IPS-NIHi7 (cell line): Measurements from ENCODE around the gene IRF6.
"Not testable (repeated sequence)": the region's sequence is repeated elsewhere in the genome, so short reads cannot be mapped to it uniquely, and the experiment has no call there.

Source experiments
- DNase-seq: peaks from one replicate; pipeline ENCODE4 v3.0.0; 2012; ENCODE audit warnings: mixed read lengths; ENCODE audit errors: extremely low spot score

The IRF6 gene

DNA sequence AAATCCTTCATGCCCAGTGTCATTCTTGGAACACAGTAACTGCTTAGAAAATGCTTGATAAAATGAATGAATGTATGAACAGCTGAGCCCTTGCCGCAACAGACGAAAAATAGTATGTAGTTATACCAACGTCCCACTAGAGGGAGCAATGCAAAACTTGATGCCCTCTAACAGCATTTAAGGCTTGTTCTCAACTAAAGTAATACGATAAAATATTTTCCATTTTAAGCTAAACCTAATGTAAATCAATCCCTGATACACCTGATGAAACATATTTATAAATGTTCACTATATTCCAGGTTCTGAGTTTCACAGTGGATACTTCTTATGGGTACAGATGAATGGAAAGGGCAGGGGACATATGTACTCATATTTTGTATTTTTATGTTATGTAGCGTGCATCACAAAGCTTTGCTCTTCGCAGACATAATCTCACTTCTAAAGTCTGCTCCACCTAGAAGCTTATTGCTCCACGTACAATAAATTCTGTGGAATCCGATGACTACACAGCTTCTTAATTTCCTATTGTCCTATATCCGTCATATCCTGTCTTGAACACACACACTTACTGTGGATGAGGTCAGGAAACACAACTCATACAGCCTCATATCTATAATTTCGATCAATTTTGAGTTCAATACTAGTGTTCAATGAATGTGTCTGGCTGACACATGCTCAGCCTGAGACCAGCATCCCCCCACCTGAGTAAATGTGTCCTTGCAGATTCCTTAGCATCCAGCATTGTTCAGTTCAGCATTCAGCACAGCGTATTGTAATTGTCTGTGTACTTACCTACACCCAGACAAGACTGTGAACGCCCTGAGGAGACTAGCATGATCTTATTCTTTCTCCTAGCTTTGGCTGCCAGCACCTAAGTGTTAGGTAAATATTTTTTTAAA lies 17.4 kb upstream of the IRF6 start:
- DNase-seq, result peak; percentile 49

GRCh38 chr1:209822706-209823105 lies 16.8 kb upstream of the IRF6 start:
- no peak for DNase-seq

DNA sequence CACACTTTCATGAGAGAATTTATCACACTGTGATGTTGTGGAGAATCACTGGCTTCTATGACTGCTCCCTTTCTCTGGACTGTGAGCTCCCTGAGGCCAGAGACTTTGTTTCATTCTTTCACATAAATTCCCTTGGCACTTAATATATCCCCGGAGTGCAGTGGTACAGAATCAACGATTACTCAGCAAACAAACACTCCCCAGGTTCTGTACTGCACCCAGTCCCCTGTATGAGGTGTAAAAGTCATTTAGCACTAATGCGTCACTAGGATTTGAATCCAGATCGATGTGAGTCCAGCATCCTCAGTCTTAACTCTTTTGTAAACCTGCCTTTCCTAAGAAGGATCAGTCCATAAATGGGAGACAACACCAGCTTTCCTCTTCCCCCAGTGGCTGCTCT lies 15.0 kb upstream of the IRF6 start:
- no peak for DNase-seq

DNA sequence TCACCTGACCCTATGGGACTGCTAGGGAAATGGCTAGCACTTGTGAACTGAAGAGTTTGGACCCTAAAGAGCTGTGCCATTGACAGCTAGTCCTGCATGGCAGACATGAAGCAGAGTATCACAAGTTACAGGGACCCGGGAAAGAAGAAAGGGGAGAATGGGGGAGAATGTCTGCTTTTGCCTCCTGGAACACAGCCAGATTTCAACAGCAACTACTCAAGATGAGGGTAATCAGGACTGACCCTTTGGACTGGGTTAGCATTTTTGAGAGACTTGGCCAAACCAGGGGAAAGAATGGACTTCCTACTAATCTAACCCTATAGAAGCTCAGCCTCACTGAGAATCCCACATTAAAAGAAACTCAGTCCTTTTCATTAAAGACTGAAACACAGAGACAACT lies 13.1 kb upstream of the IRF6 start:
- no peak for DNase-seq

- no peak for DNase-seq
Measured at GRCh38 chr1:209817691-209818090, 11.7 kb upstream of the IRF6 start.

- DNase-seq, result no peak
Measured at GRCh38 chr1:209816923-209817322, 11.0 kb upstream of the IRF6 start.

- no peak for DNase-seq
Measured at GRCh38 chr1:209815931-209816341, 10.0 kb upstream of the IRF6 start.

DNA sequence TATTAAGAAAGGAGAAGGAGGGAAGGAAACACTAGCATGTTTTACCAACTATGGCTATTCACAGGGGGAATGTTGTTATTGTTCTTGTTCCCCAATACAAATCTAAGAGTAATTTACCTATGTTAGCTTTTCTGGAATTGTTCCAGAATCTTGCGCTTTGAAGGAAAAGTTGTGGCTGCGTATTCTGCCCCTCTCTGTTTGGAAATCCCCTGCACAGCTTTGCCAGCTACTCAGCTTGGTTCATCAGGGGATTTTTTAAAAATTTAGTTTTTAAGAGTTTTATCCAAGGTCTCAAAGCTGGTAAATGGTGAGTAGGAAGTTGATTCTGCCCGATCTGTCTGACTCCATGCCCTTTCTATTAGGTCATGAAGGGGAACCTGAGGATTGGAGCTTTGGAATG lies 9.5 kb upstream of the IRF6 start:
- no peak for DNase-seq

DNA sequence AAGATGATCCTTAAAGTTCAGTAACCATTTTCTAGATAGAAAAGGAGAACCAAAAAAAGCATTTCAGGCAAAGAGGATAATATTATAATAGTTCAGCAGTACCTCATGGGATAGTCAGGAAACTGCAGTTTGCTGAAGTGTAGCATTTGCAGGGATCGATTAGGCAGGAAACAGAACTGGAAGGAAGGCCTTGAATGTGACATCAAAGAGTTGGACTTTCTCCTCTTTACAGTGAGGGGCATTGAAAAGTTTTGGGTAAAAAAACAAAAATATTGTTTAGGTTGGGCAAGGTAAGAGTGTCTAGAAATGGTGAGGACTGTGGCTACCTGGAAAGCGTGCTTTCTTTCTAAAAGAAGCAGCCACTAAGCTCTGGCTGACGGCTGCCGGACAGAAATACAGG lies 8.0 kb upstream of the IRF6 start:
- no peak for DNase-seq

- DNase-seq, result no peak
Measured at GRCh38 chr1:209810783-209811182, 4.8 kb upstream of the IRF6 start.

DNA sequence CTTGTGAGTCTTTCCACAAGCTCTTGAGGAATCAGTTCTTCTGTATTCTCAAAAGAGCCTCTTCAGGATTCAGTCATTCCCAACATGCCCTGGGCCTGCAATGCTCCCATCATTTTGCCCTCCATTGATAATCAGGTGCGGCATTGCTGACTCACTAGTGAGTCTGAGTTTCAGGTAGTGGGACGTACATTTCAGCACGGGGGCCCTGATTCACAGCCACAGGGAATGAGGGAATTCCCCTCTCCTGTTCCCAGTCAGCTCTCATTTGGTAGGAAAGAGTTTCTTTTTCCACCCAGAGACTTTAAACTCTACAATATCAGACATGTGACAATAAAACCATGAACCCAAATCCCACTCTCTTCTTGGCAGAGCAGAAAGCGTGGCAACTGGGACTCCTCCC lies 3.7 kb upstream of the IRF6 start:
- DNase-seq, result no peak

DNA sequence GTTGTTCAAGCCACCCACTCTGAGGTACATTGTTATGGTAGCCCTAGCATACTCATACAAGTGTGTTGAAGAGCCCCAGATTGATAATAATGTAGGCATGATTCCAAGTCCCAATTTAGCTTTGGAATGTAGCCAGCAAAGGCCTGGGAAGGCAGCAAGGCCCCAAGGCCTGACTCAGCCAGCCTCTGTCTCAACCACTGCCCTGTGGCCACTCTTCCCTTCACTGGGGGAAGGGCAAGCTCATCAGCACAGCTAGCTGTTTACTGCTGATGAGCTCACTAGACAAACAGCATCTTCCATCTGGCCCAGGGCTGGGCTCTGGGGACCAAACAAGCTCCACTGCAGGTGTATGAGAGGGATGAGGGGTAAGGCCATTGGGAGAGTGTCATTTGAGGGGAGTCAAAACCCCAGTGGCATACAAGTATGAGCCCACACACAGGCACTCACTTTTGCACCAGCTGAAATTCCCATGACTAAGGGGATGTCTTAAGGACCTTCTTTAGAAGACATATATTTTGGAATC lies 2.2 kb upstream of the IRF6 start:
- peak; percentile 26 for DNase-seq

GRCh38 chr1:209807509-209807908 lies 1.6 kb upstream of the IRF6 start:
- DNase-seq, result no peak

DNA sequence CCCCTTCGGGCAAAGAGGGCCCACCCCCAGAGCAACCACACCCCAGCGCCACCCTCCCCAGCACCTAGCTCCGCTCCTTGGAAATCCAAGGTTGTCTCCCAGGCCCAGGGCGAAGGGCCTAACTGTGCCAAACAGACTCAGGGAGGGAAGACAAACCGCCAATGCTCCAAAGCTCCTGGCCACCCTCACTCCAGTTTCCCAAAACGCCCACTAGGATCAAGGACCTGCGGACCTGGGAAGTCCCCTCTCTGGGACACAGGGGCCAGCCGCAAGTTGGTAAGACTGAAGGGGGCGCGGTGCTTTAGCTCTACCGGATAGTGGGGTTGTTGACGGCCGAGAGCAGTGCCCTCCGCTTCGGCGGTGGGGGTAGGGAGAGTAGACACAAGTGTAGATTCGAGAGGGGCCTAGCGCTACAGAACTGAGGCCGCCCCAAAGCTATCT lies 581 bp downstream of the IRF6 start:
- DNase-seq, result peak; percentile 66

GRCh38 chr1:209803568-209803967 lies 2.4 kb downstream of the IRF6 start:
- DNase-seq, result no peak

- no peak for DNase-seq
Measured at GRCh38 chr1:209802780-209803152, 3.2 kb downstream of the IRF6 start.

- DNase-seq, result no peak
Measured at GRCh38 chr1:209802117-209802779, 3.7 kb downstream of the IRF6 start.

- no peak for DNase-seq
Measured at GRCh38 chr1:209800984-209801834, 4.7 kb downstream of the IRF6 start.

DNA sequence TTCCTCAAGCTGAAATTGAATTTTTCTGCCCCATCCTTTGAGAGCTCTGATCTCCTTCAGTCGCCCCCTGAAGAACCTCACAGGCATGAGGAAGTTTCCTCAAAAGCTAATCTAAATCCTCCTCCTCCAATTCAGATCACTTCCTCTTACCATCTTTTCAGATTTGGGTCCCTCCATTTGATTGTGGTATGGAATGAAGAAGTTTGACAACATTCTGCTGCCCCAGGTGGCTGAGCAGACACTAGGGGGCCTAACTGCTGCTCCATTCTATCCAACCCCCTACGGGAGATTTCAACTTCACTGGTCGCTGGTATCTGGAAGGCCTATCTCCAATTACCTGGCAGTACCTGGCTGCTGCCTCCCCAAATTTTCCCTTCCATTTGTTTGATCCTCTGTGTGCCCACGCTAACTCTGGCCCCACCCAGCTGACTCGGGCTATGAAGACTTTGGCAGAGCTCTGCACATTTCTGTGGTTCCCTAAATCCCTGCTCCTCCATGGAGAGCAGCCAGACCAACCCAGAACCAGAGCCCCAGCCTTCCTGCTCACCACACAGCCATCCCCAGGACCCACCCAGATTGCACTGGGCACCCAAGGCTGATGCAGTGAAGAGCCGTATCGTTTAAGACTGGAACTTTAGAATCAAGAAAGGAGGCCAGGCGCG lies 7.8 kb downstream of the IRF6 start:
- DNase-seq, result peak; percentile 25

DNA sequence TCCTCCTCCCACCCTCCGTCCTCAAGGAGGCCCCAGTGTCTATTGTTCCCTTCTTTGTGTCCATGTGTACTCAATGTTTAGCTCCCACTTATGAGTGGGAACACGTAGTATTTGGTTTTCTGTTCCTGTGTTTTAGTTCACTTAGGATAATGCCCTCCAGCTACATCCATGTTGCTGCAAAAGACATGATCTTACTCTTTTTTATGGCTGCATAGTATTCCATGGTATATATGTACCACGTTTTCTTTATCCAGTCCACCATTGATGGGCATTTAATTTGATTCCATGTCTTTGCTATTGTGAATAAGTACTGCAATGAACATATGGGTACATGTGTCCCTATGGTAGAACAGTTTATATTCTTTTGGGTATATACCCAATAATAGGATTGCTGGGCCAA lies 12.2 kb downstream of the IRF6 start:
- not testable (repeated sequence) for DNase-seq

DNA sequence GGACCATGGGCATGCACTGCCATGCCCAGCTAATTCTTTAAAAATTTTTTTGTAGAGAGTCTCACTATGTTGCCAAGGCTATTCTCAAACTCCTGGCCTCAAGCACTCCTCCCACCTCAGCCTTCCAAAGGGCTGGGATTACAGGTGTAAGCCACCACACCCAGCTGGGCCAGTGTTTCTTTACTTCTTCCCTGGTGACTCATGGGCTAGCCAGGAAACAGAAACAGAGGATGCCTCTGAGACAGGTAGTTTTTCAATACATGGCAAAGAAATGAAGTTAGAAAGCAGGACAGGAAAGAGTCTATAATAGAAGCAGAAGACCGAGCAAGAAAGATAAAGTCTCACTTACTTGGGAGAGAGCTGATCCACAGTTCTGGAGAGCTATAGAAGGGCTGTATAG lies 14.0 kb downstream of the IRF6 start:
- DNase-seq, result no peak
